UCSD-AML1 (cell line): ENCODE results near the gene GPR18.
"Not testable (repeated sequence)": the region's sequence is repeated elsewhere in the genome, so short reads cannot be mapped to it uniquely, and the experiment has no call there.

ENCODE experiments used
- DNase-seq: peaks from one replicate; lab custom pipeline; 2025; ENCODE audit not compliant: unreplicated experiment; lab: John Stamatoyannopoulos, UW

GPR18 gene

DNA sequence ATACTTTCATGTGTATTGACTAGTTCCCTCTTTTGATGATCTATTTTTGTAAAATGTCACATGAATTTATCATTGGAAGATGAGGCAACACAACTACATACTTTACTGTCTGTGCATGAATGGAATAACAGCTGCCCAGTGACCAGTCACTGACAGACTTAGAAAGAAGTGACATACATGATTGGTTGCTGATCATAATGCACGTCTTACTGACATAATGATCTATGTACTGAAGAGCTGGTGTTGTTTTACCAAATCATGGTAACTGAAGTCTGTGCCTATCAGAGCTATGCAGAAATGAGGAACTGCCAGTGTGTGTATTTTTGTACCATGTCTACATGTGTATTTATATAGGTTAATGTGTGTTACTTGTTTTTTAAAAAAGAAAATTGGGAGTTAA lies 26.5 kb downstream of the GPR18 start:
- DNase-seq, result no peak

- DNase-seq, result no peak
Measured at GRCh38 chr13:99230991-99231390, 27.2 kb downstream of the GPR18 start.

- DNase-seq, result not testable (repeated sequence)
Measured at GRCh38 chr13:99230588-99230987, 27.6 kb downstream of the GPR18 start.

DNA sequence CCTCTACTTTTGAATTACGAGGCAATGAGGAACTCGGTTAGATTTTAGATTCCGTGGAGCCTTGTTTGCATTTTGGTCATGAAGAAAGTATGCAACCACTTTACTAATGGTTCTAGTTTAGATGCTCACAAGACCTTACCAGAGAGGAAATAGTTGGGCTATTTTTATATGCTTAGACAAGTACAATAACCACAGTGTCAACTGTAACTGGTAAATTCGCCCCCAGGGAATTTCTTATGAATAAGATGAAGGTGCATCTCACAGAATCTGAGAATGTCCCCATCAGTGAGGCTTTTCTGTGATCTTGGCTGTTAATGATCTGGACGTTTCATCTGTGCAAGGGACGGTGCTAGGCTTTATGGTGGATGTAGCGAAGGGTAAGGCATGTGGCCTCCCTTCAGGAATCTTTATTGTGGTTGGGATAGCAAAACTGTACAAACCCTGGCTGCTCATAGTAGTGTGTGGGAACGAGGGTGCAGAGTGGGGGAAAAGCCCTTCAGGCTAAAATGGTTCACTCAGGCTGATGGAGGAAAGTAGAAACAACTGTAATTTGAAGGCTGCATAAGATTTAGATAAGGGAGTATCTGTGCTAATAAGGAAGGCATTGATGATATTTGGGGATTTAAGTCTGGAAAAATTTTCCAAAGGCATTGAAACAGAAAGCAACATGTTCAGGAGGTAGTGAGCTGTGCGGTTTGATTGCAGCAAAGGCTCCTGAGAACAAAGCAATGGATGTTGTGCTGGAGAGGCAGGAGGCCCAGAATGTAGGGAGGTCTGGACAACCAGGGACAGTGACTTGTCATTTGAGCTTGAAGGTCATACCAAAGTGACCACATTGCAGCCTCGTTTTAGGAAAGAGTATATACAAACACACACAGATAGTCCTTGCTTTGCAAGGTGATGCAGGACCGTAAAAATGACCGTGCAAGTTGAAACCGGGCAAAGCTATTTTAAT lies 29.2 kb downstream of the GPR18 start:
- no peak for DNase-seq

- DNase-seq, result no peak
Measured at GRCh38 chr13:99227909-99228688, 30.1 kb downstream of the GPR18 start.

GRCh38 chr13:99227331-99227900 lies 30.8 kb downstream of the GPR18 start:
- DNase-seq, result no peak

DNA sequence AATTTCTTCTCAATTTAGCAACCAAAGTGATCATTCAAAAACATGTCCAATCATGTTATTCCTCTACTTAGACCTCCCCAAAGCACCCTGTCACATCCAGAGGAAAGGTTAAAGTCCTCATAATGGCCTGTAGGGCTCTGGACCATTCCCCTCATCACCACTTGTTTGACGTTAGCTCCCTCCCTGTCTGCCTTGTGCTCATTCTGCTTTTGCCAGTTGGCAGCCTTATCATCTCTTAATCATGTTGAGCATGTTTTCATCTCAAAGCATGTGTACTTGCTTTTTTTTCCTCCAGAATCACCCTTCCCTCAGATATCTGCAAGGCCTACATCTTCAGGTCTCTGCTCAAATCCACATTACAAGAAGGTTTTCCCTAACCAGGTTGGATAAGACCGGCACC lies 31.7 kb downstream of the GPR18 start:
- no peak for DNase-seq

DNA sequence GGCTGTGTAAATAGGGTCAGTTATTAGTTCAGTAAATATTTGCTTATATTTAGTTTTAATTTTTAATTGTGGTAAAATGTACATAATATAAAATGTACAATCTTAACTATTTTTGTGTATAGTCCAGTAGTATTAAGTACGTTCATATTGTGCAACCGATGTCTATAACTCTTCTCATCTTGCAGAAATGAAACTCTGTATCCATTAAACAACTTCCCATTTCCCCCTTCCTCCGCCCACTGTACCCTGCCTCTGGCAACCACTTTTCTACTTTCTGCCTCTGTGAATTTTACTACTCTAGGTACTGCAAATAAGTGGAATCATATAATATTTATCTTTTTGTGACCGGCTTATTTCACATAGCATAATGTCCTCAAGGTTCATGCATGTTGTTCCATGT lies 33.1 kb downstream of the GPR18 start:
- no peak for DNase-seq

DNA sequence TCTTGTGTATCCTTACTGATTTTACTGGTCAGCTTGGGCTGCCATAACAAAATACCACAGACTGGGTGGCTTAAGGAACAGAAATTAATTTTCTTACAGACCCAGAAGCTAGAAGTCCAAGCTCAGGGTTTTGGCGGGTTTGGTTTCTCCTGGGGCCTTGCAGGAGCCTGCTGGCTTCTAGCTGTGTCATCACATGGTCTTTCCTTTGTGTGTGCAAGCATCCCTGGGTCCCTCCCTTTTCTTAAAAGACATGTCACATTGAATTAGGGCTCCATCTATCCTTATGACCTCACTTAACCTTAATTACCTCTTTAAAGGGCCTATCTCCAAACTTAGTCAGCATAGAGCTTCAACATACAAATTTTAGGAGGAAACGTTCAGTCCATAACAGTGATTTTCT lies 34.2 kb downstream of the GPR18 start:
- DNase-seq, result no peak

DNA sequence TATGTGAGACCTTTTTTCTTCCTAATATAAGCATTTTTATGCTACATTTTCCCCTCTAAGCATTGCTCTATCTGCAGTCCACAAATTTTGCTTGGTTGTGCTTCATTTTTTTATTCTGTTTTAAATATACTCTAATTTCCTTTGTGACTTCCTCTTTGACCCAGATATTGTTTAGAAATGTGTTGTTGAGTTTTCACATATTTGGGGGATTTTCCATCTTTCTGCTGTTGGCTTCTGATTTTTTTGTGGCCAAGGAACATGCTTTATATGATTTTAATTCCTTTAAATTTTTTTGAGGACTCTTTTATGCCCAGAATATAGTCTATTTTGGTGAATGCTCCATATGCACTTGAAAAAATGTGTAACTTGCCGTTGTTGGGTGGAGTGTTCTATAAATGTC lies 34.6 kb downstream of the GPR18 start:
- no peak for DNase-seq

DNA sequence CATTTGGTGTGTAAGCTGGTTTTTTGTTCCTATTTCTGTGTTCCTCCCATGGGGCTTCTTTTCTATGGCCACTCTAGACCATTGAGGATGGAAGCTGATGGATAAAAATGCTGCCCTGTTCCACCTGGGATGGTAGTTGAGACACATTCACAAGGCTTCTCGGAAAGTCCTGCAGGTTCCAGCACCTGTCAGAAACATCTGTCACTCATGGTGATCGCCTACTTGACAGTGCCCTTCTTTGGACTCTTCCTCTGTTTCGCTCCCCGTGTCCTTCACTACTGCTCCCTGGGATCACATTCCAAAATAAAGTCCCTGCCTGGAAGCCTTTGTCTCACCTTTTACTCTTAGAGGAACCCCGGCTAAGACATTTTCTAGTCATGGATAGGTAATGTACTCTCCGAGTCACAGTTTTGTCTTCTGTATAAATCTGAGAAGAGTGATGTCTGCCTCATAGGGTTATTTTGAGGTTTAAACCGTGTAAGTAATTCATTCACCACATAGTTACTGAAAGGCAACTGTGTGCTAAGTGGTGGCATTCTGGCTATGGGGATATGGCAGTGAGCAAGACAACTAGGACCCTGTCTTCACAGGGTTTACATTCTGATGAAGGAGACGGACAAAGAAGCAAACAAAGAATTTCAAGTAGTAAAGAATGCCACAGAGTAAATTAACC lies 36.5 kb downstream of the GPR18 start:
- no peak for DNase-seq

GRCh38 chr13:99220199-99220935 lies 37.8 kb downstream of the GPR18 start:
- DNase-seq, result no peak

DNA sequence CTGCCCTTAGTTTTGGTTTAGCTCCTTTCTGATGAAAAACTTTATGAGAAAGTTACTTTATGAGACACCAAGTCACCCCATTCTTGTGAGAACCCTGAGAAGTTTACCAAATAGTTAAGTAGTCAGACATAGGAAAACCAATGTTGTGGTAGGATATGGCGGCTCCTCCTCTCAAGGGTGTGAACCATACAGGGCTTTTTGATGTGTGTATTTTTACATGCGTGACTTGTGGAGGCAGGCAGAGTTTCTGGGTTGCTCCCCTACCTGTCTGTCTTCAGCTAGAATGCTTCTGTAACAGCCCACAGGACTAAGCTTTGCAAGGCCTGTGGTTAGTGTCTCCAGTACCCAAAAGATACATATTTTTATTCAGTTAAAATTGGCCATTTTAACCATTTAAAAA lies 39.2 kb downstream of the GPR18 start:
- DNase-seq, result no peak

GRCh38 chr13:99218545-99218944 lies 39.6 kb downstream of the GPR18 start:
- no peak for DNase-seq

GRCh38 chr13:99218126-99218525 lies 40.1 kb downstream of the GPR18 start:
- no peak for DNase-seq

- no peak for DNase-seq
Measured at GRCh38 chr13:99217461-99218110, 40.6 kb downstream of the GPR18 start.

DNA sequence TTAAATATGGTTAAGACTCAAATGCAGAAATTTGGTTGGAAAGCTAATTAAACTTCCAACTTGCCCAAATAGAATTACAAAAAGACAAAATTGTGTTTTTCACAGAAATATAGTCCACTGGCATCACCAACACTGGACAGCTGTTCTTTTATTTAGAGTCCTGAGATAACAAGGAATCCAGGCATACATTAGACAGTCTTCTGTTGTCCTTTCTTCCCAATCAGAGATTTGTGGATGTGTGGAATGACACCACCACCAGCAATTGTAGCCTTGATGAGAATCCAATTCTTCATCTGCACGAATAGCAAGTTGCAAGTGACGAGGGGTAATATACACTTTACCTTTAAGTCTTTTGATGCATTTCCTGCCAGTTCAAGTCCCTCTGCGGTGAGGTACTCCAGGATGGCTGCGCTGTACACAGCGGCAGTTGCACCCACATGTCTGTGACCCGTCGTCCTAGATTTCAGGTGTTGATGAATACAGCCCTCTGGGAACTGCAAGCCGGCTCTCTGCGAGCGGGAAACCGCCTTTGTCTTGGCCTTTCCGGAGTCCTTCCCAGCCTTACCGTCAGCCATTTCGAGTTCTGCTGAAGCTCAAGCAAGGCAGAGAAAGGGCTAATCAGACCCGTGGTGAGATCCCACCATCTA lies 42.9 kb downstream of the GPR18 start:
- DNase-seq, result no peak

- DNase-seq, result no peak
Measured at GRCh38 chr13:99214731-99215130, 43.4 kb downstream of the GPR18 start.

DNA sequence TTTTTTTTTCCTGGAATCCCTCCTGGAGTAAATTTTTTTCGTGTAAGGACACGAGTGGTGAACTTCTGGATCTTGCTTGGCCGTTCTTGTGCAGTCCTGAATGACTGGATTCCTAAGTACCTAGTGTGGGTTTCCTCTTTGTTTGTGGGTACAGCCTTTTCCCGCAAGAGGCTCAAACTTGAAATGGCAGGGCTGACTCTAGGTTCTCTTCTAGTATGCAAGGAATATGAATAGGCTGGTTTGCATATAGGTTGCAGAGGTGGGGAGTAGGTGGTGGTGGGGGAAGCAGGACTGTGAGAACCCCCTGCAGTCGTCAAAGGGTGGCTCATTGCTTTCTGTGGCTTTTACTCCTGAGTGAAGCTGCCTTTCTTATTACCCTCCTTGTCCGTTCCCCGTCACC lies 43.9 kb downstream of the GPR18 start:
- DNase-seq, result no peak
